ENCODE measurements around the gene IQGAP2.
A peak's percentile ranks its signal among the peaks of the same experiment; 100 is the strongest.
"Not testable (repeated sequence)": the region's sequence is repeated elsewhere in the genome, so short reads cannot be mapped to it uniquely, and the experiment has no call there.

IQGAP2 gene

DNA sequence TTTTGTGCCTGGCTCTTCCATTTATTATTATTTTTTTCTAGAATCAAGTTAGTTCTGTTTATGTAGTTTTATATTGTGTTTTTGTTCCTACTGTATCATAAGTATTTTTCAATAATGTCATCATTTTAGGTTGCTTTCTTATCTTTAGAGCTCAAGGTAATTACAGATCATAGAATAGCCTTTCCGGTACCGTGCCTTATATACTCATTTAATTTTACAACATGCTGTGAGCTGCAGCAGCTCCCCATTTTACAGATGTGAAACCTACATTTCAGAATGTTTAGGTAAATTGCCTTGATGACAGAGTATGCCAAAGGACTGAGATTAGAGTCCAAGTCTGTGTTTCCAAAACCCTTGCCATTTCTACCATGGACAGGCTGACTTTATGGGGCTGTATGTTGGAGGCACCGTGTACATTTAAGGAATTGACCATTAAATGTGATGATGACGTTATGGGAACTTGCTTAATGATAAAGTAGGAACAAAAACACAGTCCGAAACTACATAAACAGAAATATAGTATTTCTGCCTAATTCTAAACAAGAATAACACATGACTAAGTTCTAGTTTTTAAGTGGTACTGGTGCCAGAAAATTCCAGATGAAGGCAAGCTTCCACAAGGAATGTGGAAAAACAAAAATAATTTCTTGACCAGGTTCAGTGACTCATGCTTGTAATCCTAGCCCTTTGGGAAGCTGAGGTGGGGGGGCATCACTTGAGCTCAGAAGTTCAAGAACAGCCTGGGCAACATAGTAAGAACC lies 97.7 kb downstream of the IQGAP2 start:
- no peak for DNase-seq (ENCODE audit: low spot score)

DNA sequence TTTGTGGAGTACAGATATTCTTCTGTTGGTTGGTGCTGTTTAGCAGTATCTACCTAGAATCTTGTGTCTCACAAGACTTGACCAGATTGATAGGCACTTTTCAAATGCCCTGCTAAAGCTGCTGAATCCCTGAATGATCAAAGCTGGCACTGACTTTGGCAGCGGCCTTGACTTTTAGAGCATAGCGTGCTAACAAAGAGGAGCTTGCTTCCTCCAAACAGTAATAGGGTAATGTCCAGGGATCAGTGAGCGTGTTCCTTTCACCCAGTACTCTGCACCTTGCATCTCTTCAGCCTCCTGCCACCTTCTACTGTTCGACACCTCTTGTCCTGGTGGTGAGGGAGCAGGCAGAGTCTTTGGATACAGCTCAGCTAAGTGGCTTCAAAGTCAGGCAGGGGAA lies 100.8 kb downstream of the IQGAP2 start:
- no peak for DNase-seq (ENCODE audit: low spot score)

DNA sequence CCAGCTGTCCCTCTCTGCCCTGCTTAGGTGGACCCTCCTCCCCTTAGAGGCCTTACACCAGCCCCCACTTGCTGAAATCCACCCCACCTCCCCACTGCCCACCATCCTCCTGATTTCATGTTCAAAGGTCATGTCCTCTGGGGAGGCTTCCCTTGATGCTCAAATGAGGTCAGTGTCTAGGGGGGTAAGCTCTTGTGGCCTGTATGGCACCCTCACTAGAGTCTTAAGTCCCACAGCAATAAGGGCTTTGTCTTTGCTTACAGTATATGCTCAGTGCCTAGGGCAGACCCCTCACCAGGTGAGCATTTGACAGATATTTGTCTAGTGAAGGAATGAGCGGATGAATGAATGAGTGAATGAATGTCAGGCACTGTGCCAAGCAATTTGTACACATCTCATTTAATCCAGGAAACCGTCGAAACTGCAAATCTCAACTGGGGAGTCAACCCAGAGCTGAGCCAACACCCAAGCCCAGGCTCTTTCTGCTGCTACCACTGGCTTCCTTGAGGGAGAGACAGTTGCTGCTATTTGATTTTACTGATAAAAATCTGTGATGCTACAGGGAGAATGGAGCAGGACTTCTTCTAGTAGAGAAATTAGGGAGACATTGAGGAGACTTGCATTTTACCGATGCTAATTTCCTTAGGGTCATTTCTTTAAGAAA lies 101.9 kb downstream of the IQGAP2 start:
- no peak for DNase-seq (ENCODE audit: low spot score)

DNA sequence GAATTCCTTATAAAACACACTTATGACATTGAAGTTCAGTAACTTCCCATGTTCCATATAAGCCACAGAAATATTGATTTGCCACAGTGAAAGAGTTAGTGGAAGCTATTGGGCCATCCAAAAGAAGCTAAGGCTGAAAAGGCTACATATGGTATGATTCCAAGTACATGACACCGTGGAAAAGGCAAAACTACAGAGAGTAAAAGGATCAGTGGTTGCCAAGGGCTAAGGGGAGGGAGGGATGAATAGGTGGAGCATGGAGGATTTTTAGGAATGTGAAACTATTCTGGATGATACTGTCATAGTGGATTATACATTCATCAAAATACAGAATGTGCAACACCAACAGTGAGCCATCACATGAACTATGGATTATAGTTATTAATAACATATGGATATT lies 110.4 kb downstream of the IQGAP2 start:
- DNase-seq (ENCODE audit: low spot score): no peak

DNA sequence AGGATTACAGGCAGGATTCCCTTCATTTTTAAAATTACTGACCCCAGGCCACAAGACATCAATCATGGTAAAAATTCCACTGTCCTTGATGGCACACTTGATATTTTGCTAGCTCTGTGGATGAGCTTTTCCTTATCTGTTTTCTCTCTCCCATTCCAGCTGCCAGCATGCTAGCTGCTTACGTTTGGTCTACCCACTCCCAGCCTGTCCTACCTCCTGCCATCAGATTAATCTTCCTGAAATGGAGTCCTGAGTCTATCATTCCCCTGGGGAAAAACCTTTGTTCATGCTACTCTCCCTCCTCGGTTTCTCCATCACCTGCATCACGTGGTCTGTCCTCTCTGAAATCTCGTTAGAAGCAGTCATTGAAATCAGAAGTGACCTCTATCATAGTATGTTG lies 111.2 kb downstream of the IQGAP2 start:
- DNase-seq (ENCODE audit: low spot score): no peak

DNA sequence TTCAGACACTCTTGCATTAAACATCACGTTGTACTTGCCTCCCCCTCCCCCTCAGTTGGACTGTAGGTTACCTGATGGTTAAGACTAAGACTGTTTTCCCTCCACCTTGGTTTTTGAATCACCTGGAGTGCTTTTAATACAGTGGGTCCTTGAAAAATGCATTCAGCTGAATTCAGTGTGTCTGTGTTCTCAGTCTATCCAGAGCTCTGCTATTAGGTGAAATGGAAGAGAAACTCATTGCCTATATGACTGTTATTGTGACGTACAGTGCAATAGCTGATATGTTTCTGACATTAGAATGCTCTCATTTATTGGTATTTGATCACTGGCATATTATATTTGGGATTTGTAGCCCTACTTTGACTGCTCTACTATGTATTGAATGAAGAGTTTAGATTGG lies 111.6 kb downstream of the IQGAP2 start:
- DNase-seq (ENCODE audit: low spot score): no peak

DNA sequence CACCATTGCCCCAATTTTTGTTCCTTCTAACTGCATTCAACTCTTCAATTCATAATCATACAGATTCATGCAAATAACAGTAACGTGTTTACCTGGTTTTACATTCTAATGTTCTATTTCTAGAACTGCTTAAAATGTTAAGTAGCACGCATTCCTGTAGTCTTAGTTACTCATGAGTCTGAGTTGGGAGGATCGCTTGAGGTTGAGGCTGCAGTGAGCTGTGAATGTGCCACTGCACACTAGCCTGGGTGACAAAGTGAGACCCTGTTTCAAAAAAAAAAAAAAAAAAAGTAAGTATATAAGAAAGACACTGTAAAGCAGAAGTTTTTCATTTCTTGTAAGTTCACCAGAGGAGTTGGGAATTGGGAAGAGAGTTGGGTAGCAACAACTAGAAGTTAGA lies 114.2 kb downstream of the IQGAP2 start:
- no peak for DNase-seq (ENCODE audit: low spot score)

DNA sequence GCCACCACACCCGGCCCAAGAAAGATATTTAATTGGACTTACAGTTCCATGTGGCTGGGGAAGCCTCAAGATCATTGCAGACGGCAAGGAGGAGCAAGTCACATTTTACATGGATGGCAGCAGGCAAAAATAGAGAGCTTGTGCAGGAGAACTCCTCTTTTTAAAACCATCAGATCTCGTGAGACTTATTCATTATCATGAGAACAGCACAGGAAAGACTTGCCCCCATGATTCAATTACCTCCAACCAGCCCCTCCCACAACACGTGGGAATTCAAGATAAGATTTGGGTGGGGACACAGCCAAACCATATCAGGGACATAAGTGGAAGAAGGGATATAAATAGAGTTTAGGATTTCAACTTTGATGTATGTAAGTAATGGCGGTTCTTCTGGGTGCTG lies 115.2 kb downstream of the IQGAP2 start:
- not testable (repeated sequence) for DNase-seq (ENCODE audit: low spot score)

DNA sequence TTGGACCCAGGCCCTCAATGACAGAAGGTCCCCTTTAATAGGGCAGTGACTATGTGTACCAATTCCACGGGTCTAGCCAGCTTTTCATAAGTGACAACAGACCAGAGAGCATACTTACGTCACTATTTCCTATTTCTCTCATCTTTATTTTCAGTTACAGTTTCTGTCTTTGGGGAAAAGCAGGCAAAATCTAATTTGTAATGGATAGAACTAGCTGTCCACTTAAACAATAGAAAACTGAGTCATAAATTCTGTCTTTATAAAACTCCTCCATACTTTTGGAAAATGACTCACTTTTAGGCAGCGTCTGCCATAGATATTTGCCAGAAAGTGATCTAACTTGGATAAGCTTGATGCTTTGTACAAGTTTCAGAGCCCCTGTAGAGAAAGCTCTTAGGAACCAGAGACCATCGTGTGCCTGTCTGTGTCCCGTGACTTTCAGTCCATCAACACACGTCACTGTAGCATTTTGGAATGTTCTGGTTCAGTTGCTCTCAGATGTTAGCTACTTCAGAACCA lies 118.2 kb downstream of the IQGAP2 start:
- no peak for DNase-seq (ENCODE audit: low spot score)

DNA sequence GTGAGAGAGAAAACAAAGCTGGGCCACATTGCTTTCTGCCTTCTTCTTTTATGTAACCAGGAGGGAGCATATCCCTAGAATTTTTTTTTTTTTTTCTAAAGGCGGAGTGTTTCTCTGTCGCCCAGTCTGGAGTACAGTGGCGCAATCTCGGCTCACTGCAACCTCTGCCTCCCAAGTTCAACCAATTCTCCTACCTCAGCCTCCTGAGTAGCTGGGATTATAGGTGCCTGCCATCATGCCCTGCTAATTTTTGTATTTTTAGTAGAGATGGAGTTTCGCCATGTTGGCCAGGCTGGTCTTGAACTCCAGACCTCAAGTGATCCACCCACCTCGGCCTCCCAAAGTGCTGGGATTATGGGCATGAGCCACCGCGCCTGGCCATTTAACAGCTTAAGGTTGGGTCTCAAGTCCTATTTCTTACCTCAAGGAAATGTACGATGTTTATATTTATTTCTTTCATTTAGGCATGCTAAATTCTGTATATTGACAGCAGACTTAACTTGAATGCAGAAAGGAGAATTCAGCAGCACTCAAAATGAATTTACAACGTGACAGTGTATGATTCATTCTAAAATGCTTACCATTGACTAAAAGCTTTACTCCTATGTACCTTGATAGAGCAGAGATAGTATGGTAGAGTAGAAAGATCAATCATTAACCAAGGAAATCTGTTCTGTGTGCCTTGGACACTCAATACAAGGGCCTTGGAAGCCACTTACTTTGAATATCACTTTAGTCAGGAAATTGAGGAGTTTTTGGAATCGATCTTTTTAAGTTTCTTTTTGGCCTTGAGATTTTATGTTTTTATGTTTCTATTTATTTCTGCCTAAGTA lies 119.2 kb downstream of the IQGAP2 start:
- peak; percentile 61 for DNase-seq (ENCODE audit: low spot score)

DNA sequence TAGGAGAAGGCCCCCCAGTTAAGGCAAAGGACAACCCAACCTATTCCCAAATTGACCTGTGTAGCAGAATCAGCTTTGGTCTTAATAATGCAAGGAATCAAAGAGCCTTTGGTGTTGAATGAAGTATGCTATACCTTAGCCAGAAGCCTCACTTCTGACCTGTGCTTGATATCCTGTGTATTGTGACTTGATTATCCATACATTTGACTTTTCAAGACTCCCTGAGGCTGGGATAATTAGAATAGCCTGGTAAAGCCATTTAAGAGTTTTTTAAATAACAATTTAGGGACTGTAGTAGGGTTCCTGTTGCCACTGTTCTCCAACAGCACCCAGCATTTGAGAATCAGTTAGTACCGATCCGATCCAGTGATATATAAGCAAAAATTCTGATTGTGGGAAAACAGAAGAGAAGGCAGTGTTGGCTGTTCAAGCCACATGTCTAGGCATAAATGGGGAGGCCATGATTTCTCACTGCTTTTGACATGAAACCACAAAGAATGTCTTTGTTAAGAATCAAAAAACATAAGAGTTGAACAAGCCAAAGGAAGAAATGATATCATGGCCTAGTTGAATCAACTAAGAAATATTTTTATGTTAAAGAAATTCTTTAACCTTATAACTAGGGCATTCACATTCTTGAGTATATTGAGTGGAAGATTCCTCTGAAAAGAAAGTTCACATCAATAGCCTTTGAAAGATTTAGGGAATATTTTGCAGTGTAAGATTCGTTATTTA lies 121.2 kb downstream of the IQGAP2 start:
- DNase-seq (ENCODE audit: low spot score): no peak

DNA sequence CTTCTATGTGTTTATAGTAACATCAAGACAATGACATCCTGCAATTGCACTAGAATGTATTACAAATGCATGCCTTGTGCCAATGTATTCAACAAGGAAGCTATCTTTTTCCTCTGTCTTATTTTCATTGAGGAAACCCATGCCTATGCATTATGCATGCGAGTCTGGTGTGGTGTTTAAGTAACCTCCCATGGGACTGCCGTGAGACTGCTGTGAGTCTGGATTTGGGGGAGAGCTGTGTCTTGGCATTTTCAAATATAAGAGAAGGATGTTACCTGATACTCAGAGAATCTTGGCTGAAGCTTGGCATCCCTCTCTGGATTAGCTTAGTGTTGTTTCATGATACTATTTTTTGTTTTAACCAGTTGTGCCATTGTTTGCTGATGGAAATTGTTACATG lies 121.8 kb downstream of the IQGAP2 start:
- DNase-seq (ENCODE audit: low spot score): no peak

DNA sequence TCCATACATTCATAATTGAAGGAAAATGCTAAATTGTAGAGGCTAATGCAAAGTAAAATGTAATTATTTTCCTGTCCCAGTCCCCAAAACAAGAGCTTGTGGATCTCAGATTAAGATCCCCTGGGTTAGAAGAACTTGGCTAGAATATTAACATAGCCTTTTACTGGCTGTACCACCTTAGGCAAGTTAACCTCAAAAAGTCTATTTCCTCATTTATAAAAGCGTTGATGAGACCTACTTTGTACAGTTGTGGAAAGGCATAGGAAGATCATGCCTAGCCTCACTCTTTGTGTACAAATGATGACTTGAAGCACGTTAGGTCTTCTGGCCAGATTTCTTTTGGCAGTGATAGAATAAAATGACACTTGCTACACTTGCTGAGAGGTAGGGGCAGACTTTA lies 122.9 kb downstream of the IQGAP2 start:
- no peak for DNase-seq (ENCODE audit: low spot score)

DNA sequence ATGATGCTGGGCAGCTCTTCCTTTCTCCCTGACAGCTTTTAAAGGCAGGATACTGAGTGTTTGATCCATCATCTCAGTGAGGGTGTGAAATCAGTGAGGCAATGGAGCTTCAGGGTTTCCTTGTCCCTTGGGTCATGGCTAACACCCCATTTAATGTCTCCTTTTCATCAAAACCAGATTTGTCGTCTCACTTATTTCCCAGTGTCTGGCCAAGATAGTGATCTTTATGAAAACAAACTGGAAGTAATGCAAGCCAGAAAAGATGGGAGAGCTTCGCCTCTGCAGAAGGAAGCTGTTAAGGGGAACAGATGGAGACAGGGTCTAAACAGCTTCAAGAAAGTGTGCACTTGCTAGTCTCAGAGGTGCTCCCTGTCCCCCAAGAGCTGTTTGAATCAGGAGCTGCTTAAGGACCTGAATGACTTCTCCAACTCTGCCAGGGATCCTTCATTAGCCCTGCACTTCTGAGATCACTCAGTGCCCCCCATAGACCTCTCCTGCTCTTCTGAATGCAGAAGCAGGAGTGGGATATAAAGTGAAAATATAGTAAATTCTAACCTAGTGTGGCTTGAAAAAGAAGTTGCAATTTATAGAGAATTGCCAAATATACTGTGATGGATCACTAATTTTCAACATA lies 124.0 kb downstream of the IQGAP2 start:
- no peak for DNase-seq (ENCODE audit: low spot score)

DNA sequence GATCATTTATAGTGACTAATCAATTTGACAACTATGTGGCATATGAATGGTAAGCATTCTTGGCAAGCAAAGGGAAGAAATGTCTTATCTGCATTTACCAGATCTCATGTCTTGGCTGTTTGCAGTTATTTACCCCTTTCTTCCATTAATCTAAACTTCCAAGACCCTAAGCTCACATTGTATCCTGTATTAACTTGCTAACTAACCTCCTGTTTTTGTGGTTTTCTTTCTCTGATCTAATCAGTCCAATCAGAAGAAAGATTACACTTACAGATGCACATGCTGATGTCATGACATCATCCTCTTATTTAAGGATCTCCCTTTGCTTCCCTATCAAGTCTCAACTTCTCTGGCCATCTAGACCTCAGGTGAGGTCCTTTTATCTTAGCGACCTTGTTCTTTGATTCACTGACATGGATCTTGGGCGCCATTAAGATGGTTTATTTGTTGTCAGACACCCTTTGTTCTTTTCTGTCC lies 124.6 kb downstream of the IQGAP2 start:
- DNase-seq (ENCODE audit: low spot score): no peak

DNA sequence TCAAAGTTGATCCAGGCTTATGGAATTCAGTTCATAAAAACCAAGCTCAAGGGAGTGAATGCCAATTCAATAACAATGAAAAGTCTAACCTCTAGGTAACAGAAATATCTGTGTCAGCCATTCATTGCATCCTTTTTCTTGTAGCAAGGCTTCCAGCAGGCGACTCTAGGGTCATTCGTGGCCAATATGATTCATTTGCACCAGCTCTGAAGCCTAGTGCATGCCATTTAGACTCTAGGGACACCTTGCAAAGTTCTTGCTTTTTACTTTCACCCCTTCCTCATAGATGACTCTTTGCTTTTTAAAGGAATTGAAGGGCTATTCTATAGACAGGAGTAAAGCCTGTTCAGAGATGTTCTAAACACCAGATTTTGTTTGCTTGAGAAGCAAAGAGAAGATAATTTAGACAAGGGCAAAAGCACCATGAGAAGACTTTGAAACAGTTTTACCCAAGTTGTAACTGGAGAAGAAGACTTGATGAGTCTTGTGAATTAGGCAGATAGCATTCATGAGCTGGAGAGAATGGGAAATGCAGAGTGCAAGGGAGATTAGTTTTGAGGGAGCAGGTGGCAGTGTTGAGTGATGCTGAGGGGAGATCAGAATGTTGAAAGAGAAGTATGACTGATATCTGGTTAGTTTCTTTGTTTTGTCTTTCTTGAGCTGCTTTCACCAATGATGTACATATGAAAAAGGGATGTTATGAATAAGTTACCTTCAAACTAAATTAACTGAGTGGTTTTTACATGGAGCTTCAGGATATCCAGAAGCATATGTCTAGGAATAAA lies 125.7 kb downstream of the IQGAP2 start:
- DNase-seq (ENCODE audit: low spot score): no peak

DNA sequence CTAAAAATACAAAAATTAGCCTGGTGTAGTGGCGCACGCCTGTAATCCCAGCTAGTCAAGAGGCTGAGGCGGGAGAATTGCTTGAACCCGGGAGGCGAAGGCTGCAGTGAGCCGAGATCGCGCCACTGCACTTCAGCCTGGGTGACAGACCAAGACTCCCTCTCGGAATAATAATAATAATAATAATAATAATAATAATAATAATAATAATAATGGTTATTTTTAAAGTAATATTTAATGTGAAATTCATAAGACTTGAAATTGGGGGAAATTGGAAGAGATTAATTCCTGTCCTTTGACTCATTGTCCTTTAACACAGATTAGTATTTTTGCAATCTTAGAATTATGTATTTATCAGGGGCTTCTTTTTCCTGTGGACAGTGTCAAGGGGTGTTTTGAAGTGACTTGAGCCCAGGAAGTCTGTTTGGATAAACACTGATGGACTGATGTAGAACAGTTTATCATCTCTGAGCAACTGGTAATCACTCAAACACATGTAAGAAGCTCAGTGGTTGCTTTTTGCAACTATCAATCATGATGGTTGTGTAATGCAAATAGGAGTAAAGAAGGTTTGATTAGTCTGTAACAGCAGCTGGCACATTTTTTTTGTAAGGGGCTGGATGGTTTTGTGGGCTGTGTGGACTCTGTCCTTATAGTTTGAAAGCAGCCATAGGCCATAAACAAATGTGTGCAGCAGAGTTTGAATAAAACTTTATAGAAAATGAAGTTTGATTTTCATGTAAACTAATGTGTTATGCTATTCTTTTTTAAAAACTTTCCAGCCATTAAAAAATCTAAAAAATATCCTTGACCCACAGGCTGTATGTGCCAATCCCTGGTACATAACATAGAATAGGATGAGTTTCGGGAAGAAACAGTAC lies 126.6 kb downstream of the IQGAP2 start:
- no peak for DNase-seq (ENCODE audit: low spot score)

DNA sequence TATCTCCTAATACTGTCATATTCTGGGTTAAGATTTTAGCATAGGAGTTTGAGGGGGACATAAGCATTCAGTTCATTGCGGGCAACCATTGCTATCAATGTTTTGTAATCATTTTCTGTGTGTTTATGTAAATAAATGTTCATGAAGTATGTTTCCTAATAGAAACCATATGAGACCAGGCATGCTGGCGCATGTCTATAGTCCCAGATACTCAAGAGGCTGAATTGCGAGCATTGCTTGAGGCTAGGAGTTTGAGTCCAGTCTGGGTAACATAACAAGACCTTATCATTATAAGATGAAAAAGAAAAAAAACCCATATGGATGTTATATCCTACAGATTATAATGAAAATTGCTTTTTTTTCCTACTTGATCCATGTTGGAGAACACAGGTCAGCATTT lies 129.0 kb downstream of the IQGAP2 start:
- DNase-seq (ENCODE audit: low spot score): no peak

DNA sequence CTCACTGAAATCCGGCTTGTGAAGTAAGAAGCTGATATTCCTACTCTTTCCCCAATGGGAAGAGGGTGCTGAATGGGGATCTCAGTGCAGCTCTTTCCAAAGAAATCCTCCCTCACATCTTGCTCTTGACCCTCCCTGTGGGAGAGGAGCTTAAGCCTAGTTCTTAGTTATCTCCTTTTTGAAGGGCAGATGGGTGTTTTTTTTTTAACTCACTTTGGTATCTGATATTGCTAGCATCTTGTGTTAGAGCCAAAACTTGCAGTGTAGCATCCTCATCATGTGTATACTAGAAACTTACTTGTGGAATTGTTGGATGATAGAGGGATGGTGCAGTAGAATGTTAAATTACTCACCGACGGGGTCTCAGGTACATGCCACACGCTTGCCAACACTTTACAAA lies 129.9 kb downstream of the IQGAP2 start:
- no peak for DNase-seq (ENCODE audit: low spot score)

DNA sequence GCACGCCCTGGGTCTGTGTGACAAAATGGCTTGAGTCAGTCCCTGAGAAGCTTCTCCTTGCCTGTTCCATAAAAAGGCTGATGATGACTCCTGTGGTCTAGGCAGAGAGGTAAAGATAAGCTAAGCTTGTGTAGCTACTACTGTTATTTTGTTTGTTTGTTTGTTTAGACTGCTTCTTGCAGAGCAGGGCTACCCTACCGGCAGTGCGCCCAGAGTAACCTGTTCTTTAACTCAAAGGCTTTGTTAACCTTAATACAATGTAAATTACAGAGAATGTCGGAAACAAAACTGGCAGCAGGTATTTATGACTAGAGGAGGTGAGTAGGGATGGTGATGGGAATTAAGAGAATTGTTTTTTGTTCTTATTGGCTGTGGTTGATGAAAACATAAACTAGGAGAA lies 132.5 kb downstream of the IQGAP2 start:
- no peak for DNase-seq (ENCODE audit: low spot score)

All from HuH-7 (cell line).